ENCODE results near the gene DNAJB2. TPM values are rescaled to one million over a fixed set of nuclear protein-coding genes. Genes with fewer than 3 reads are reported as not detected.

DNAJB2 gene
- total RNA-seq, 2 experiments from 2014 or later, result 65.9 to 67.5 TPM

GRCh38 chr2:219291394-219291793 is 12.2 kb downstream of the DNAJB2 start:
- Mint-ChIP-seq H3K36me3 (no peaks in the 10 kb centered on the region), H3K27me3 (peaks cover 8% of the 10 kb centered on the region), H3K4me3 (no peak overlapping the region), H3K4me1 (peaks cover 14% of the 10 kb centered on the region), H3K9me3 (no peaks in the 10 kb centered on the region), H3K27ac (no peak overlapping the region)
- DNase-seq (no peak), ATAC-seq (ENCODE audit: low read depth) (no peak)
- POLR2A ChIA-PET, result interaction anchor here (0.6 kb wide), 1 partner anchor 299 kb away, joined by 3 read pairs; no protein-coding TSS in a partner anchor

- no peak for DNase-seq
- Mint-ChIP-seq H3K27ac (no peak overlapping the region), H3K4me3 (no peak overlapping the region), H3K36me3 (no peaks in the 10 kb centered on the region), H3K4me1 (peaks cover 15% of the 10 kb centered on the region), H3K9me3 (no peaks in the 10 kb centered on the region), H3K27me3 (peaks cover 8% of the 10 kb centered on the region)
- no peak for ATAC-seq (ENCODE audit: low read depth)
- POLR2A ChIA-PET, result interaction anchor here (1.0 to 1.4 kb wide), 2 partner anchors 12 to 42 kb away, joined by 3 to 4 read pairs; partner anchors contain the start of gene DNAJB2
Observed at GRCh38 chr2:219291910-219292490, 12.8 kb downstream of the DNAJB2 start.

- H3K27me3 Mint-ChIP-seq, result peaks cover 8% of the 10 kb centered on the region
- no peak for ATAC-seq (ENCODE audit: low read depth)
- no peaks in the 10 kb centered on the region for H3K9me3 Mint-ChIP-seq
- peaks cover 17% of the 10 kb centered on the region for H3K4me1 Mint-ChIP-seq
- H3K36me3 Mint-ChIP-seq, result no peaks in the 10 kb centered on the region
- H3K27ac Mint-ChIP-seq, result no peak overlapping the region
- H3K4me3 Mint-ChIP-seq, result no peak overlapping the region
- no peak for DNase-seq
- POLR2A ChIA-PET, result interaction anchor here (1.0 to 1.4 kb wide), 2 partner anchors 13 to 43 kb away, joined by 3 to 4 read pairs; partner anchors contain the start of gene DNAJB2
Observed at GRCh38 chr2:219292616-219293015, 13.4 kb downstream of the DNAJB2 start.

- H3K9me3 Mint-ChIP-seq, result no peaks in the 10 kb centered on the region
- peak overlapping the region; percentile 84 for H3K4me3 Mint-ChIP-seq
- peaks cover 19% of the 10 kb centered on the region for H3K4me1 Mint-ChIP-seq
- H3K27ac Mint-ChIP-seq, result peak overlapping the region; percentile 70
- H3K27me3 Mint-ChIP-seq, result peaks cover 8% of the 10 kb centered on the region
- POLR2A ChIA-PET, result interaction anchor here (1.1 to 2.8 kb wide), 4 partner anchors 14 to 134 kb away, joined by 3 to 27 read pairs (median 13); partner anchors contain the start of genes DNAJB2, NHEJ1, TUBA4A and TUBA4B
- no peaks in the 10 kb centered on the region for H3K36me3 Mint-ChIP-seq
- DNase-seq (no peak), ATAC-seq (ENCODE audit: low read depth) (no peak)
Observed at GRCh38 chr2:219293736-219294231, 14.6 kb downstream of the DNAJB2 start.

- DNase-seq (peak; percentile 95), ATAC-seq (ENCODE audit: low read depth) (peak; percentile 92)
- H3K9me3 Mint-ChIP-seq, result no peaks in the 10 kb centered on the region
- no peaks in the 10 kb centered on the region for H3K36me3 Mint-ChIP-seq
- H3K27me3 Mint-ChIP-seq, result peaks cover 8% of the 10 kb centered on the region
- peak overlapping the region; percentile 70 for H3K27ac Mint-ChIP-seq
- POLR2A ChIA-PET, result interaction anchor here (0.6 to 2.8 kb wide), 17 partner anchors 8 to 148 kb away, joined by 3 to 27 read pairs (median 4); partner anchors contain the start of genes ANKZF1, ATG9A, CNPPD1 and DNAJB2
- H3K4me3 Mint-ChIP-seq, result peak overlapping the region; percentile 84
- H3K4me1 Mint-ChIP-seq, result peaks cover 23% of the 10 kb centered on the region
Observed at GRCh38 chr2:219294356-219295351, 15.5 kb downstream of the DNAJB2 start.

- Mint-ChIP-seq H3K9me3 (no peaks in the 10 kb centered on the region), H3K36me3 (no peaks in the 10 kb centered on the region), H3K27me3 (peaks cover 11% of the 10 kb centered on the region), H3K4me1 (peaks cover 23% of the 10 kb centered on the region), H3K4me3 (no peak overlapping the region), H3K27ac (no peak overlapping the region)
- ATAC-seq (ENCODE audit: low read depth) (no peak), DNase-seq (no peak)
- POLR2A ChIA-PET, result interaction anchor here (2.7 to 2.8 kb wide), 2 partner anchors 17 to 43 kb away, joined by 16 to 27 read pairs; partner anchors contain the start of genes DNAJB2, TUBA4A and TUBA4B
Observed at GRCh38 chr2:219296142-219296541, 17.0 kb downstream of the DNAJB2 start.

- Mint-ChIP-seq H3K4me3 (no peak overlapping the region), H3K9me3 (no peaks in the 10 kb centered on the region), H3K27me3 (peaks cover 14% of the 10 kb centered on the region), H3K27ac (no peak overlapping the region), H3K4me1 (peaks cover 23% of the 10 kb centered on the region), H3K36me3 (no peaks in the 10 kb centered on the region)
- POLR2A ChIA-PET, result no interaction called here
- ATAC-seq (ENCODE audit: low read depth) (no peak), DNase-seq (no peak)
Observed at GRCh38 chr2:219296631-219297391, 17.6 kb downstream of the DNAJB2 start.

- no peak overlapping the region for H3K27ac Mint-ChIP-seq
- H3K4me1 Mint-ChIP-seq, result peaks cover 23% of the 10 kb centered on the region
- H3K4me3 Mint-ChIP-seq, result no peak overlapping the region
- DNase-seq, result no peak
- H3K27me3 Mint-ChIP-seq, result peaks cover 15% of the 10 kb centered on the region
- ATAC-seq (ENCODE audit: low read depth), result no peak
- POLR2A ChIA-PET, result no interaction called here
- H3K9me3 Mint-ChIP-seq, result no peaks in the 10 kb centered on the region
- no peaks in the 10 kb centered on the region for H3K36me3 Mint-ChIP-seq
Observed at GRCh38 chr2:219297766-219298456, 18.7 kb downstream of the DNAJB2 start.

GRCh38 chr2:219298759-219299371 is 19.7 kb downstream of the DNAJB2 start:
- H3K27me3 Mint-ChIP-seq, result peaks cover 21% of the 10 kb centered on the region
- no peak overlapping the region for H3K27ac Mint-ChIP-seq

GRCh38 chr2:219299372-219299760 is 20.2 kb downstream of the DNAJB2 start:
- no peak overlapping the region for H3K27ac Mint-ChIP-seq
- H3K4me3 Mint-ChIP-seq, result peak overlapping the region; percentile 58
- H3K9me3 Mint-ChIP-seq, result no peaks in the 10 kb centered on the region
- ATAC-seq (ENCODE audit: low read depth) (no peak), DNase-seq (no peak)
- peaks cover 22% of the 10 kb centered on the region for H3K27me3 Mint-ChIP-seq
- H3K36me3 Mint-ChIP-seq, result no peaks in the 10 kb centered on the region
- H3K4me1 Mint-ChIP-seq, result peaks cover 18% of the 10 kb centered on the region
- POLR2A ChIA-PET, result interaction anchor here (1.1 kb wide), 1 partner anchor 70 kb away, joined by 3 read pairs; the partner anchor contains the start of genes ANKZF1 and ATG9A

More at GRCh38 chr2:219298759-219299371, 19.7 kb downstream of the DNAJB2 start:
- POLR2A ChIA-PET, result interaction anchor here (1.1 kb wide), 1 partner anchor 70 kb away, joined by 3 read pairs; the partner anchor contains the start of genes ANKZF1 and ATG9A
- peak; percentile 54 for ATAC-seq (ENCODE audit: low read depth)
- peak overlapping the region; percentile 58 for H3K4me3 Mint-ChIP-seq
- DNase-seq, result peak; percentile 90
- H3K9me3 Mint-ChIP-seq, result no peaks in the 10 kb centered on the region
- no peaks in the 10 kb centered on the region for H3K36me3 Mint-ChIP-seq
- peaks cover 23% of the 10 kb centered on the region for H3K4me1 Mint-ChIP-seq

- H3K27me3 Mint-ChIP-seq, result peaks cover 25% of the 10 kb centered on the region
- no peak overlapping the region for H3K4me3 Mint-ChIP-seq
- no peak for DNase-seq
- H3K4me1 Mint-ChIP-seq, result peaks cover 16% of the 10 kb centered on the region
- no peaks in the 10 kb centered on the region for H3K36me3 Mint-ChIP-seq
- no peaks in the 10 kb centered on the region for H3K9me3 Mint-ChIP-seq
- POLR2A ChIA-PET, result no interaction called here
- no peak for ATAC-seq (ENCODE audit: low read depth)
- H3K27ac Mint-ChIP-seq, result no peak overlapping the region
Observed at GRCh38 chr2:219300022-219300421, 20.9 kb downstream of the DNAJB2 start.
